ENCODE measurements around the gene OR8B12. TPM values are rescaled to one million over a fixed set of nuclear protein-coding genes. Genes with fewer than 3 reads are reported as not detected.
A peak's percentile ranks its signal among the peaks of the same experiment; 100 is the strongest.

OR8B12 gene
- not detected for polyA plus RNA-seq (2013, experiment 1 of 2; ENCODE audit: insufficient read length)
- polyA plus RNA-seq (2013, experiment 2 of 2; ENCODE audit: insufficient read length) = not detected

GRCh38 chr11:124543554-124543953, at the start of gene OR8B12:
Gene OR8B12, minus strand, starts transcription at chr11:124543654. Its CDS starts 0 bp downstream, at chr11:124543654.
- DNase-seq = no peak

- no peak for DNase-seq
Observed at GRCh38 chr11:124592627-124593026, 49.2 kb upstream of the OR8B12 start.

- DNase-seq = no peak
Observed at GRCh38 chr11:124591430-124591829, 48.0 kb upstream of the OR8B12 start.

GRCh38 chr11:124586238-124586860, 42.9 kb upstream of the OR8B12 start:
- DNase-seq = peak; percentile 59

- DNase-seq = no peak
Observed at GRCh38 chr11:124584681-124585372, 41.4 kb upstream of the OR8B12 start.

- DNase-seq = no peak
Observed at GRCh38 chr11:124583781-124584180, 40.3 kb upstream of the OR8B12 start.

GRCh38 chr11:124582565-124582964, 39.1 kb upstream of the OR8B12 start:
- DNase-seq = no peak

GRCh38 chr11:124581817-124582216, 38.4 kb upstream of the OR8B12 start:
- no peak for DNase-seq

GRCh38 chr11:124578761-124579160, 35.3 kb upstream of the OR8B12 start:
- no peak for DNase-seq

GRCh38 chr11:124577716-124578427, 34.4 kb upstream of the OR8B12 start:
- DNase-seq = no peak

- DNase-seq = no peak
Observed at GRCh38 chr11:124570160-124570559, 26.7 kb upstream of the OR8B12 start.

GRCh38 chr11:124569697-124570096, 26.2 kb upstream of the OR8B12 start, which contains the start of gene OR8A1:
Gene OR8A1, plus strand, starts transcription at chr11:124569997. Its CDS starts 123 bp downstream, at chr11:124570120.
- no peak for DNase-seq

GRCh38 chr11:124556828-124557227, 13.4 kb upstream of the OR8B12 start:
- DNase-seq = no peak

- no peak for DNase-seq
Observed at GRCh38 chr11:124551987-124552386, 8.5 kb upstream of the OR8B12 start.

- DNase-seq = no peak
Observed at GRCh38 chr11:124551189-124551588, 7.7 kb upstream of the OR8B12 start.

- DNase-seq = no peak
Observed at GRCh38 chr11:124543145-124543544, 309 bp downstream of the OR8B12 start.

GRCh38 chr11:124541204-124541603, 2.2 kb downstream of the OR8B12 start:
- DNase-seq = no peak

GRCh38 chr11:124538019-124538418, 5.4 kb downstream of the OR8B12 start:
- DNase-seq = peak; percentile 51

GRCh38 chr11:124536520-124536919, 6.9 kb downstream of the OR8B12 start:
- DNase-seq = peak; percentile 55

- DNase-seq = peak; percentile 15
Observed at GRCh38 chr11:124535552-124536232, 7.8 kb downstream of the OR8B12 start.

- no peak for DNase-seq
Observed at GRCh38 chr11:124534051-124534450, 9.4 kb downstream of the OR8B12 start.

- DNase-seq = no peak
Observed at GRCh38 chr11:124533626-124534025, 9.8 kb downstream of the OR8B12 start.

GRCh38 chr11:124520550-124520854, 23.0 kb downstream of the OR8B12 start:
- no peak for DNase-seq
